Suprapubic skin (tissue), 3 donors: ENCODE measurements around the gene AUTS2.

Experiments used
- EP300 ChIP-seq: sonication (generic); formaldehyde crosslinking; IDR thresholded peaks from one replicate; pipeline ENCODE4 v1.6.1; 2017; ENCODE audit warnings: antibody characterized with exemption
- POLR2A ChIP-seq, 2 donors: fragments of 450-650 bp; IDR thresholded peaks; one replicate each; pipeline ENCODE4 v1.6.1; 2017; ENCODE audit warnings: antibody characterized with exemption in 2 of 2, mild to moderate bottlenecking in 2 of 2, moderate library complexity in 2 of 2
- TF ChIP-seq, protein P1 (sequence below), 2 donors: fragments of 200-600 bp in 1 of 2; fragments of 450-650 bp in 1 of 2; sonication (generic) in 1 of 2; IDR thresholded peaks; one replicate each; pipeline ENCODE4 v1.5.1; 2016 to 2019; ENCODE audit warnings: antibody characterized with exemption in 2 of 2, mild to moderate bottlenecking in 1 of 2, moderate library complexity in 1 of 2

DNA sequence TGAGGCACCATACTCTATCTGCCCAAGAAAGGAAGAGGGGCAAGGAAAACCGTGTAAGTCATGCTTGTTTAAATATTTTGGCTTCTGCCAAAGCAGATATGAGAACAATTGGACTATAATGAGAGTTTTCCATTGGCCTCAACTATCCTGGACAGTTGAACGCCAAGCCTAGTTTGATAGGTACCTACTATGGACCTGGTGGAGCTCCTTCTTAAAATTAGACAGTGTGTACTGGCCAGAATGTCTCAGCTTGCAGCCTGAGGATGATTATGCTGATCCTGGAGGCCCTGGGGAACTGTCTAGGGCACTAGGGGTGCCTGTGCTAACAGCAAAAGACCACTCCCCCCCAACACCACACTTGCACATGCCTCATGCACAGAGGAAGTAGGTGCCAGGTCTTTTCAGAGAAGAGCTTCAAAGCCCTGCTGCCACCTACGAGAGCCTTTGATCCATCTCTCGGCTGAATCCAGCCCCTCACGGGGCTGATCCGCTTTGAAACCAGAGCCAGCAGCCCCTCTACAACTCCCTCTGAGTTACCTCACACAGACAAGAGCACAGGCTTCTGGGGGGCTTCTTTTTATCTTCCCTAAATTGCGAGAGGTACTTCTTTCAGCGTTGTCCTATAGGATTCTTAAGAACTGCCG, 1059.8 kb downstream of the AUTS2 start:
- TF ChIP-seq, protein P1, sequence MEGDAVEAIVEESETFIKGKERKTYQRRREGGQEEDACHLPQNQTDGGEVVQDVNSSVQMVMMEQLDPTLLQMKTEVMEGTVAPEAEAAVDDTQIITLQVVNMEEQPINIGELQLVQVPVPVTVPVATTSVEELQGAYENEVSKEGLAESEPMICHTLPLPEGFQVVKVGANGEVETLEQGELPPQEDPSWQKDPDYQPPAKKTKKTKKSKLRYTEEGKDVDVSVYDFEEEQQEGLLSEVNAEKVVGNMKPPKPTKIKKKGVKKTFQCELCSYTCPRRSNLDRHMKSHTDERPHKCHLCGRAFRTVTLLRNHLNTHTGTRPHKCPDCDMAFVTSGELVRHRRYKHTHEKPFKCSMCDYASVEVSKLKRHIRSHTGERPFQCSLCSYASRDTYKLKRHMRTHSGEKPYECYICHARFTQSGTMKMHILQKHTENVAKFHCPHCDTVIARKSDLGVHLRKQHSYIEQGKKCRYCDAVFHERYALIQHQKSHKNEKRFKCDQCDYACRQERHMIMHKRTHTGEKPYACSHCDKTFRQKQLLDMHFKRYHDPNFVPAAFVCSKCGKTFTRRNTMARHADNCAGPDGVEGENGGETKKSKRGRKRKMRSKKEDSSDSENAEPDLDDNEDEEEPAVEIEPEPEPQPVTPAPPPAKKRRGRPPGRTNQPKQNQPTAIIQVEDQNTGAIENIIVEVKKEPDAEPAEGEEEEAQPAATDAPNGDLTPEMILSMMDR (IDR thresholded peaks at IDR 0.05) = no peak
- TF ChIP-seq EP300 = no peak
- no peak for TF ChIP-seq POLR2A (IDR thresholded peaks at IDR 0.05)
